HG03520 (cell line): ENCODE measurements around the gene LUC7L2.
A peak's percentile ranks its signal among the peaks of the same experiment; 100 is the strongest.
"Not testable (repeated sequence)": the region's sequence is repeated elsewhere in the genome, so short reads cannot be mapped to it uniquely, and the experiment has no call there.

ENCODE experiments used
- ATAC-seq: cut with Tn5 transposase; IDR thresholded peaks from one replicate; pipeline ENCODE4 v1.9.1; 2021; ENCODE audit warnings: mild to moderate bottlenecking, moderate library complexity; ENCODE audit not compliant: unreplicated experiment

Gene LUC7L2

DNA sequence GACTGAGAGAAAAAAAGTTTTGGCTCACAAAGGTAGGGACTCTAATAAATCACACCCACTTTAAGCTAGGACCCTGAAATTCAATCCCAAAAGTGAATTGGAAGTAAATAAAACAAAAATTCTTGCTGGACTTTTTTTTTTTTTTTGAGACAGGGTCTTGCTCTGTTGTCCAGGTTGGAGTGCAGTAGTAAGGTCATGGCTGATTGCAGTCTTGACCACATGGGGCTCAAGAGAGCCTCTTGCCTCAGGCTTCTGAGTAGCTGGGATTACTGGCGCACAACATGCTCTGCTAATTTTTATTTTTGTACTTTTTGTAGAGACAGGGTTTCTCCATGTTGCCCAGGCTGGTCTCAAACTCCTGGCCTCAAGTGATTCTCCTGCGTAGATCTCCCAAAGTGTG, 5.0 kb upstream of the LUC7L2 start:
- no peak for ATAC-seq

DNA sequence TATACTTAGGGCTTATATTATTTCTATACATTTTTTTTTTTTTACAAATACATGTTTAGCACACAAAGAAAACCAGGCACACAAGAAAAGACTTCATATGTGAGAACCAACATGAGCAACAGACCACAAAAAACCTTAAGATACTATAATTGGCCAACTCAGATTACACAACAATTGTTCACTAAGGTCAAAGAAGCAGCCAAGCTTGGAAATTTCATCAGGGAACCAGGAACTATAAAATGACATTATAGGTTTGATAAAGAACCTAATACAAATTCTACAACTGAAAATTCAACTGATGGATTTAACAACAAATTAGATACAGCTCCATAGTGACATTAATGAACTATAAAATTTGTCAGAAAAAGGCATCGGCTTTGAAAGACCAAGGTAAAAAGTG, 4.4 kb upstream of the LUC7L2 start:
- no peak for ATAC-seq

DNA sequence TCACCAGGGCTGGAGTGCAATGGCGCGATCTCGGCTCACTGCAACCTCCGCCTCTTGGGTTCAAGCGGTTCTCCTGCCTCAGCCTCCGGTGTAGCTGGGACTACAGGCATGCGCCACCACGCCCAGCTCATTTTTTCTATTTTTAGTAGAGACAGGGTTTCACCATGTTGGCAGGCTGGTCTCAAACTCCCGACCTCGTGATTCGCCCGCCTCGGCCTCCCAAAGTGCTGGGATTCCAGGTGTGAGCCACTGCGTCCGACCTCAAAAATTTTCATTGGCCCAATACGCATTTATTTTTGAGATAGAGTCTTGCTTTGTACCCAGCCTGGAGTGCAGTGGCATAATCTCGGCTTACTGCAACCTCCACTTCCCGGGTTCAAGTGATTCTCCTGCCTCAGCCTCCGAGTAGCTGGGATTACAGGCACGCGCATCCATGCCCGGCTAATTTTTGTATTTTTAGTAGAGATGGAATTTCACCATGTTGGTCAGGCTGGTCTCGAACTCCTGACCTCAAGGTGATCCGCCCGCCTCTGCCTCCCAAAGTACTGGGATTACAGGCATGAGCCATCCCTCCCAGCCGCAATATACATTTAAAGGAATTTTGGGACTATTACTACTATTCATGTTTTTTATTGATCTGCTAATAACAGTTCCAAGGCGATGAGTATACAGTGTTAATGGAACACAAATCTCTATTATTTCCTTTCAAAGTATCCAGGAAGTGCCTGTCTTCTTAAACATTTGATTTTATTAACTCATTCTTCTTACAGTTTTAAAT, 1.8 kb upstream of the LUC7L2 start:
- not testable (repeated sequence) for ATAC-seq

DNA sequence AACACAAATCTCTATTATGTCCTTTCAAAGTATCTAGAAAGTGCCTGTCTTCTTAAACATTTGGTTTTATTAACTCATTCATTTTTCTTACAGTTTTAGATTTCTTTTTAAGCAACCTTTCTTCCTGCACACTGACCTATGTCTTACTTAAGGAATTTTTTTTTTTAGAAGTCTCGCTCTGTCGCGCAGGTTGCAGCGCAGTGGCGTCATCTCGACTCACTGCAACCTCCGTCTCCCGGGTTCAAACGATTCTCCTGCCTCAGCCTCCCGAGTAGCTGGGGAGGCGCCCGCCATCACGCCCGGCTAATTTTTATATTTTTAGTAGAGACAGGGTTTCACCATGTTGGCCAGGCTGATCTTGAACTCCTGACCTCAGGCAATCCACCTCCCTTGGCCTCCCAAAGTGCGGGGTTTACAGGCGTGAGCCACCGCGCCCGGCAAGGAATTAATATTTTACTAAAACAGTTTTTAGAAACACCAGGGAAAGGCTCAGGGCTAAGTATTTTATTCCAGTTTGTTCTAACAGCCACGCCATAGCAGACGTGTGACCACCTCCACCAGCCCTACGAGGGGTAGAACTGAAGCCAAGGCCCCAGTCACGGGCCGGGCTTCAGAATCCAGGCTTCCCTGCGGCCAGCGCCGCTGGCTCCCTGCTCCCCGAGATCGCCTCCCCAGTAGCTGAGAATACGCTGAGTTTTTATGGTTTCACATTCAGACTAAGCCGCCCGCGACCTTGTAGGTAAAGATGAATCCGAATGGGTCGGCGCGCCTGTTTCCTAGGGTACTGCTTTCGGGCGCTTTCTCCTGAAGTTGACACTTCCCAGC, 941 bp upstream of the LUC7L2 start:
- ATAC-seq = peak; percentile 1

DNA sequence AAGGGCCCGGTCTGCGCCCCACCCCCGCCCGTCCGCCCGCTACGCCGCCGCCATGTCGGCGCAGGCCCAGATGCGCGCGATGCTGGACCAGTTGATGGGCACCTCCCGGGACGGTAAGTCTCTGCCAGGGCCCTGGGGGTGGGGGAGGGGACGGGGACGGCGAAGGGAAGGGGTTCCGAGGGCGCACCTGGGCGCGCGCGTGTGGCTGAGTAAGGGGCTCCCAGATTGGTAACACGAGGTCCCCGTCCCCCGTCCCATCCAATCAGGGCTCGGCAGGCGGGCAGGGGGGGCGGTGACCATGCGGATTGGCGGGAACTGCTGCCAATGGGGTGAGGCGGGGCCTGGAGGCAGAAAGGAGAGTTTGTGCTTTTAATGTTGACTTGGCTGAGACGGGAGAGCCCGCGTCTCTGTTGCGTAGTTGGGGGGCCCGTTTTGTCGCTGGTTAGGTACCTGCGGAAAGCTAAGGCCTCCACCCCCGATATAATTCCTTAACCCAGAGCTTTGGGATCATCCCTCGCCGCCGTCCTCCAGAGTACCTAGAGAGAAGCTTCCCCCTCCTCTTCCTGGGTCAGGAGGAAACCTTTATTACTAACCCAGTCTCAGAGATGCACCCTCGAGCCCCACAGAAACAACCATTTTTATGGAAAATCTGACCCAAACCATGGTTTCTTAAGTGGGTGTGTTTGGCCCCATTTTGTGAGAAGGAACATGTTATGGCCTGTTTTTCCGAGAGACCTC, 685 bp downstream of the LUC7L2 start:
- ATAC-seq = peak; percentile 63

DNA sequence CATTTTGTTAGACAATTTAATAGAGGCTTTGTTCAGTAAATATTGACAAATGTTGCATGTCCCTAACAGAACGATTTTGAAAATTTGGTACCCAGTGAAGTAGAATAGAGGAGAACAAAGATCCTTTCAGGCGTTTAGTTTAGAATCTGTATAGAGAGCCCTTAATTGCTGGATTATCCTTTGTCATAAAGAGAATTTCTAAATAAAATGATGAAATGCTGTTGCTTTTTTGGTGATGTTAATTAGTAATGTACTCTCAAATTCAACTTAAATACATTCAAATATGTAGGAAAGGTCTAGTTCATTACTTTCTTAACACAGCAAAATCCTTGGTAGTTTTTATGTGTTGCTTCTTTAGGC, 1.2 kb downstream of the LUC7L2 start:
- no peak for ATAC-seq

DNA sequence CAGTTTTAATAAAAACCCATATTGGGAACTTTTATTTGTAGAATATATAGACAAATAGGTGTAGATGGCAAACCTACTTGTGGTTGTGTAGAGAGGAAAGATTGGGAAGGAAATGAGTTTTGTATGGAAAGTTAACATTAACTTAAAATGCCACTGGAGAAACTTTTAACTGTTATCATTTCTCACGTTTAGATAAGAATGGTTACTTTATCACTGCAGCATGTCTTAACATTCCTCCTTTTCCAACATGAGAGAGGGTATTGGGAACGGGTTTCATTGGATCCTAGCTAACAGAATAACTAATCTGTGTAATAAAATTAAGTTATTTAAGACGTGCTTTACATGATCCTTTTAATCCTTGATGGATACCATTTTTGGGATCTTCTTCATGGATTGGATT, 1.8 kb downstream of the LUC7L2 start:
- no peak for ATAC-seq

DNA sequence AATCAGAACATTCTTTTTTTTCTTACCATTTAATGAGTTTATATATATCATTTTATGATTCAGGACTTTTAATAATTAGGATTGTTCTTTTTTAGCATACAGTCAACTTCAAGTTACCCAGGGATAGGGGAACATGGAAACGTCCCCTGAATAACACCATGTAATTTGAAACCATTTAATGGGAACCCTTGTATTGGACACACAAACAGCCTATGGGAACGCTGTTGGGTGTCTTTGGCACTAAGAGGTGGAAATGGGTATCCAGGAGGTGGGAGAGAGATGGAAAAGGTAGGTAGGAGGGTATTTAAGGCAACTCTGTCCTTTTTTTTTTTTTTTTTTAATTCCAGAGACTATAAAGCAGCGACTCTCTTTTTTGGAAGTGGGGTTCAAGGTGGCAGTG, 2.6 kb downstream of the LUC7L2 start:
- ATAC-seq = no peak

DNA sequence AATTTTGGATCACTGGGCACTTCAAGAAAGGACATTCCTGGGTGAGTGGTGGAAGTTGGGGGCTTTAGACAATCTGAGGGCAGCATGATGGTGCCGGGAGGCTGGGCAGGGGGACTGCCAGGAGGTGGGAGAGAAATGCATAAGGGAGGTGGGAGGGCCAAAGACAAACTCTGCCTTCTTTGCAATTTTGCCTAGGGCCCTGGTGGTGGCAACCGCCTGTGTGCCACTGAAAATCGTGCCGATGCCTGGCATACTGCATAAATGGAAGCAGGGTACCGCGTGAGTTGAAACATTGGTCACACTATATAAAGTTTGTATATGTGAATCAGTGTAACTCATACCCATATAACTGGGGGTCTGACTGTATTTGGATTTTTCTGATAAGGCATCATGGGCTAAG, 3.3 kb downstream of the LUC7L2 start:
- ATAC-seq = no peak

DNA sequence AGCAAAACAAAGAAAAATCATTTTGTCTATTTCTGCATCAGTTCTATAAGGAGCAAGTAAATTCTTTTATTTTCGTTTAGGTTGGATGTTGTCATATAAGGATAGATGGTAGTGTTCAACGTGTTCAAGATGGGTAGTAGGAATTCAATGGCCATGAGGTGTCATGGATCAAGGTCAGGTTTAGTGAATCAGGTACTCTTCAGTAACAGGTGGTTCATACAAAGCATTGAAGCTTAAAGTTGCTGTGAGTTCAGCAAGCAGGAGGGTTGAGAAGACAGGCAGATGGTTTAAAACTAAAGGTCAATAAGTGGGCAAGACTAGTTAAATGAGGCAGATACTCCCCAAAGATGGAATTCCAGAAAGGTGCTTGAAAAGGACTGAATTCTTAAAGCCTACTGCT, 5.6 kb downstream of the LUC7L2 start:
- ATAC-seq = no peak

DNA sequence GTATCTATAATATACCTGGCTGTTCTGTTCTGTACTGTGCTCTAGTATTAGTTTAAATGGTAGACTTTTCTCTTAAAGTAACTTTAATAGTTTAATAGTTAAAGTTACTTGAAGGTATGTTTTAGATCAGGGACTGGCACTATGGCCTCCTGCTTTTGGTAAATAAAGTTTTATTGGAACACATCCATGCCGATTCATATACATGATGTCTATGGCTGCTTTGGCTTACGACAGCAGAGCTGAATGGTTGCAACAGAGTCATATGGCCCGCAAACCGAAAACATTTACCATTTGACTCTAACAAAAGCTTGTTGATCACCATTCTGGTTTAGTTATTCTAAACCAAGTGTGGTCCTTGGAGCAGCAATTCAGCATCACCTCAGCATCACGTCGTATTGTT, 6.7 kb downstream of the LUC7L2 start:
- ATAC-seq = no peak

DNA sequence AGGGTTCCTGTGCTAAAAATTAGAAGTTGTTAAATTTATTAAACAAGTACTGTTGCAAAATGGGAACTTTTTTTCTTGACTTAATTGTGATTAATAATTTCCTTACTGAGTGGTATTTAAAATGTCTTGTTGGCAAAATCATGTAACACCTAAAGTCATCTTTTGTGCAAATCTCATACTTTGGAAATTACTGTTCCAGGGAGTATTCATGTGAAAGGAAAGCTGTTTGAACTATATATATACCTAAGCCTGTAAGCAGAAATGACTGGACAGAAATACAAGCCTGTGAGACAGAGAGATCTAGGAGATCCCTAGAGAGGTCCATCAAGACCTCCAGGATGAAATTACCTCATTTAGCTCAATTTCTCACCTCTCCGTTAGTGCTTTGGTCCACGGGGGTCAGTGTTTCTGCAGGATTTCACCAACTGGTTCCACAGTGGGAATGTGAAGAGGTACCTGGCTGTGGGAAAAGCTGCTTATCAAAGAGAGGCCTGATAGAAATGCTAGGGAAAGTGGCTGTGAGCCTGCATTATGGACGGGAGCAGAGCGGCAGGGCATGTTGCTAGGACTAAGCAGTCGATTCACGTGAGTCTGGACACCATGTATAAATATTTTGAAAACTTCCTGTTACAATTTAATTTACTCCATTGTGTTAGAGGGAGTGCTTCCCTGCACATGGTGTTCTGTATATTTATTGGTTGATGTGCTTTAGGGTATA, 7.9 kb downstream of the LUC7L2 start:
- ATAC-seq = no peak

DNA sequence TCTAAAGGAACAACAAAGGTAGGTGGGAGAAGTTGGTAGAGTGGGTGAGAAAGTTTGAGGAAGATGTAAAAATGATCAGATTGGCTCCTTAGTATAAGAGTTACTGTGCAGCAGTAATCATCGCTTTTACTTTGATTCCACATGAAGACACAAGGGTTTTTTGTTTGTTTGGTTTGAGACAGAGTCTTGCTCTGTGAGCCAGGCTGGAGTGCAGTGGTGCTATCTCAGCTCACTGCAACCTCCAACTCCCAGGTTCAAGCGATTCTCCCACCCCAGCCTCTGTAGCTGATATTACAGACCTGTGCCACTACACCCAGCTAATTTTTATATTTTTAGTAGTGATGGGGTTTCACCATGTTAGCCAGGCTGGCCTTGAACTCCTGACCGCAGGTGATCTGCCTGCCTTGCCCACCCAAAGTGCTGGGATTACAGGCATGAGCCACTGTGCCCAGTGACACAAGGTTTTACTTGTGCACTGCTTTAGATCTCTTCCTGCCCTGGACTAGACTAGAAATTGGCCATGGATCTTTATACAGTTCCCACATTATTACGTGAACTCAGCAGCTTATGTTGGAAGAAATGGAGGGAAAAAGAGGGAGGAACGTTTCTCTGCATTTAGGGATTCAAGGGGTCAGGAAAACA, 10.7 kb downstream of the LUC7L2 start:
- no peak for ATAC-seq

DNA sequence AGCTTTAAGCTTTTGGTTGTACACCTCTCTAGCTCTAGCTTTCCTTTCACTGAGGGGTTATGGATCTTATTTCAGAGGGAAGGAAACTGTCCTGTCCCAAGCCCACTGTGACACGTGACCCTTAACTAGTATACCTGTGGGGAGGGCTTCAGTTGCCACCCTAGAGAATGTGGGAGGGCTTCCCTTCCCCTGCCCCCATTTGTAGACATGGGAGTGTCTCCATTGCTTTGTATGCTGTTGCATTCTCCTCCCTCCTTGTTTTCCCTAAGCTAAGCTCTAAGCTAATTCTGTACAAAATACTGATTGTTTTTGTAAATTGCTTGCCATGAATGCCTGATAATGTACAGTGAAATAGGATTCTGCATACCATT, 11.2 kb downstream of the LUC7L2 start:
- no peak for ATAC-seq

DNA sequence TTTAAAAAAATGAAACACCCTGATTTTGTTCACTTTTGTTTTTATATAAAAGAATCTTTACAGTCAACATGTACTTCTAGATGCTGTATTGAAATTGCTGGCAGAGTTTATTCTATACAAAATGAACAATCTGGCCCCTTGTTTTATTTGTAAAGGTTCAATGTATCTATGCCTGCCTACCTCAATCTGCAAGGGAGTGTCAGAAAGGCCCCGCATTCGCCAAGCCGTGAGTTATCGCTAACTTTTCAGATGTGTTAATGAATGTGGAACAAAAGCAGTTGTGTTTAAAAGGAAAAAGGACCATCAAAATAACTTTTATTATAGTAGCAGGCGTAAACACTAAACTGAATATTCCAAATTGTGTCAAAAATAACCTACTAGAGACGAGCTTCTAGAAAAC, 14.6 kb downstream of the LUC7L2 start:
- ATAC-seq = no peak

DNA sequence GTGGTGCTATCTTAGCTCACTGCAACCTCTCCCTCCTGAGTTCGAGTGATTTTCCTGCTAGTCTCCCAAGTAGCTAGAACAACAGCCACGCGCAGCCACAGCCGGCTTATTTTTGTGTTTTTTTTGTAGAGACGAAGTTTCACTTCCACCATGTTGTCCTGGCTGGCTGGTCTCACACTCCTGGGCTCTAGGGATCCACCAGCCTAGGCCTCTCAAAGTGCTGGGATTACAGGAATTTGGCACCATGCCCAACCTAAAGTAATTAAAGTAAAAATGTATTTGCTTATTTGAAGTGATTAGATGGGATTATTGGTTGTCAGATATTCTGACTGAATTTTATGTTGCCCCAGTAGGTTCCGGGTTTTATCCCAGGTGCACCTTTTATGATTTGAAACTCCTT, 22.7 kb downstream of the LUC7L2 start:
- ATAC-seq = no peak

DNA sequence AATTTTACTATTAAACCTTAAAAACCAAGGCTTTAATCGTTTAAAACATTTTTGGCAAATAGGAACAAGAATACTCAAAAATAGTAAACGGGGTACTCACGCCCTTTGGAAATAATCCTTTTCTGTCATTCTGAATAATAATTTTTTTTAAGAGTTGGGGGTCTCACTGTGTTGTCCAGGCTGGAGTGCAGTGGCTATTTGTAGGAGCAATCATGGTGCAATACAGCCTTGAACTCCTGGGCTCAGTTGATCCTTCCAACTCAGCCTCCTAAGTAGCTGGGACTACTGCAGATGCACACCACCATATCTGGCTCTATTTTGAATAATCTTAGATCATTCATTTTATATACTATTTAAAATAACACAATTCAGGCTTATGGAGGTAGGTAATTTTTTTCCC, 24.9 kb downstream of the LUC7L2 start:
- no peak for ATAC-seq

DNA sequence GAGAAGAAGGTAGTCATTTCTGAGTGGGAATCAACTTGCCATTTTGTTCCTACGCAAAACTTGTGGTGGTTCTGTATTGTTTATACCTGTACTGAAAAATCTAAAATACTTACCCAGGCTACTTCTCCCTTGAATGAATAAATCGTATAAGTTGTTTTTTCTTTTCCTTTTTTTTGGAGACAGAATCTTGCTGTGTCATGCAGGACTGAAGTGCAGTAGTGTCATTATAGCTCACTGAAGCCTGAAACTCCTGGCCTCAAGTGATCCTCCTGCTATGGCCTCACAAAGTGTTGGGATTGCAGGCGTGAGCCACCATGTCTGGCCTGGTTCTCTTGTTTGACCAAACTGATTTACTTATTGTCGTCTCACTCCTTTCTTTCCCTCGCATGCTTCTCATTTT, 27.9 kb downstream of the LUC7L2 start:
- ATAC-seq = no peak

DNA sequence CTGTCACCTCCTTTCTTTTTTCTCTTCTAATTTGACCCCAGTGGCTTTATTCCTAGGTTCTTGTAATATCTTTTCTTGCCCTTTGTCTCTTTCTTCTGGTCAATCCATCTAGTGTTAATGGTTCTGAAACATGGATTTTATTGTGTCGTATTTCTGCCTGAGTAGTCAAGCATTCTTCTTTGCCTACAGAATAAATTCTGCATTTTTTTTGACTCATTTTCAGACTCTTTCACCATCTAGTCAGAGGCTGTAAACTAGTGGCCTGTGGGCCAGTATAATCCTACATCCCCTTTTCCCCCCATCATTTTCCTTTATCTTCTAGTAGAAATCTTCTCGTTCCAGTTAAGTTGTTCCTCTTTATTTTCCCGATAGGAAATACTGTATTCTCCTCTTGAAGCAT, 29.4 kb downstream of the LUC7L2 start:
- ATAC-seq = no peak

DNA sequence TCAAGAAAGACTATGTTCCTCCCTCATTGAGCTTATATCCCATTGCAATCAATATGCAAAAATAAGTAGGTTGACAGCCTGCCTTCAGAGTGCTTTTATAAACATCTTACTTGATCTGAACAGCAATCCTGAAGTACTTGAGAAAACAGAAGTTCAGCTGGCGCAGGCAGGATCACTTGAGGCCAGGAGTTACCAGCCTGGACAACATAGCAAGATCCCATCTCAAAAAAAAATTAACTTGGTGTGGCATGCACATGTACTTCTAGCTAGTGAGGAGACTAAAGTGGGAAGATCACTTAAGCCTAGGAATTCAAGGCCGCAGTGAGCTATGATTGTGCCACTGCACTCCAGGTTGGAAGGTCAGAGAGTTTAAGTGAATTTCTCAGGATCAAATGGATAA, 30.1 kb downstream of the LUC7L2 start:
- no peak for ATAC-seq
